Measurements from ENCODE around the gene KDM3A.
"Not testable (repeated sequence)": the region's sequence is repeated elsewhere in the genome, so short reads cannot be mapped to it uniquely, and the experiment has no call there.

KDM3A gene

DNA sequence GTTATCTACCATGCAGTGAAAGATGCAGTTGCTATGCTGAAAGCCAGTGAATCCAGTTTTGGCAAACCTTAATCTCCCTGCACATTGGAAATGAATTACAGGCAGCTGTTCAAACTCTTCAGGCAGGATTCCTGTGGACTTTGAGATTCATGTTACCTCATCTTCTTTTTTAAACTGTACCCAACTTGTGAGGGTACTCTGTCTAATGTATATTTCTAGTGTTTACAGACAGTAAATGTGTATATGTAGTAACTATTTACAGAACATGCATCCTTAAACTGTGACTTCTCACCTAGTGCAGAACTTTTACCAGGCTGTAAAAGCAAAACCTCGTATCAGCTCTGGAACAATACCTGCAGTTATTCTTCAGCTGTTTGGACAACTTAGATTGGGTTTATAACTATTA lies 50.9 kb downstream of the KDM3A start:
- CTCF ChIA-PET, result interaction anchor here (0.7 kb wide), 1 partner anchor 169 kb away, joined by 3 read pairs; no protein-coding TSS in a partner anchor

DNA sequence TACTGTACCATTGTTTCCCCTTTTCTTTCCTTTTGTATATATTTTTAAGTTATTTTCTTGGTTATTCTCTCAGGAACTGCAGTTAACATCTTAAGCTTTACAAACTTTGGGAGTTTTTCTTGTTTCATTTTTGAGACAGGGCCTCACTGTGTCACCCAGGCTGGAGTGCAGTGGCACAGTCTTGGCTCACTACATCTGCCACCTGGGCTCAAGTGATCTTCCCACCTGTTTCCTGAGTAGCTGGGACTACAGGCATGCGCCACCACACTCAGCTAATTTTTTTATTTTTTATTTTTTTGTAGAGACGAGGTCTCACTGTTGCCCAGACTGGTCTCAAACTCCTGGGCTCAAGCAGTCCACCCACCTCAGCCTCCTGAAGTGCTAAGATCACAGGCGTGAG lies 55.2 kb downstream of the KDM3A start:
- H3K4me3 ChIP-seq (ENCODE audit: low read depth, low read length); POLR2A ChIA-PET; H3K27ac ChIP-seq (ENCODE audit: extremely low read depth, low read depth, low read length); H3K9me3 ChIP-seq (ENCODE audit: control insufficient read depth, insufficient read depth, low read depth, low read length); H3K4me1 ChIP-seq (ENCODE audit: control insufficient read depth, insufficient read depth, low read length); CTCF ChIA-PET: not testable (repeated sequence)
- peaks cover 50 to 76% of the 10 kb centered on the region in 2 experiments for H3K36me3 ChIP-seq (ENCODE audit: control insufficient read depth in 2 of 2, insufficient read depth in 1 of 2, low read length in 2 of 2)

More for the DNA sequence above, 50.9 kb downstream of the KDM3A start:
- Histone ChIP-seq H3K9me3 (ENCODE audit: control insufficient read depth, insufficient read depth, low read depth, low read length) (no peaks in the 10 kb centered on the region; the same call in 1 of the 2 replicates), H3K27ac (ENCODE audit: extremely low read depth, low read depth, low read length) (no peak overlapping the region), H3K36me3 (ENCODE audit: control insufficient read depth in 2 of 2, insufficient read depth in 1 of 2, low read length in 2 of 2) (peaks cover 60 to 77% of the 10 kb centered on the region in 2 experiments), H3K4me3 (ENCODE audit: low read depth, low read length) (no peak overlapping the region), H3K4me1 (ENCODE audit: control insufficient read depth, insufficient read depth, low read length) (no peaks in the 10 kb centered on the region)
- TF ChIP-seq, protein P1, sequence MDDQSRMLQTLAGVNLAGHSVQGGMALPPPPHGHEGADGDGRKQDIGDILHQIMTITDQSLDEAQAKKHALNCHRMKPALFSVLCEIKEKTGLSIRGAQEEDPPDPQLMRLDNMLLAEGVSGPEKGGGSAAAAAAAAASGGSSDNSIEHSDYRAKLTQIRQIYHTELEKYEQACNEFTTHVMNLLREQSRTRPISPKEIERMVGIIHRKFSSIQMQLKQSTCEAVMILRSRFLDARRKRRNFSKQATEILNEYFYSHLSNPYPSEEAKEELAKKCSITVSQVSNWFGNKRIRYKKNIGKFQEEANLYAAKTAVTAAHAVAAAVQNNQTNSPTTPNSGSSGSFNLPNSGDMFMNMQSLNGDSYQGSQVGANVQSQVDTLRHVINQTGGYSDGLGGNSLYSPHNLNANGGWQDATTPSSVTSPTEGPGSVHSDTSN (CRISPR knock-in tag; IDR thresholded peaks at IDR 0.05), result no peak
- TF ChIP-seq ZBTB21 (tag by site-specific recombination; IDR thresholded peaks at IDR 0.05) (no peak), ZNF549 (tag by site-specific recombination; IDR thresholded peaks at IDR 0.05) (no peak), ZNF664 (tag by site-specific recombination; IDR thresholded peaks at IDR 0.05) (no peak), ZNF416 (tag by site-specific recombination; IDR thresholded peaks at IDR 0.05) (no peak)
- POLR2A ChIA-PET, result no interaction called here

DNA sequence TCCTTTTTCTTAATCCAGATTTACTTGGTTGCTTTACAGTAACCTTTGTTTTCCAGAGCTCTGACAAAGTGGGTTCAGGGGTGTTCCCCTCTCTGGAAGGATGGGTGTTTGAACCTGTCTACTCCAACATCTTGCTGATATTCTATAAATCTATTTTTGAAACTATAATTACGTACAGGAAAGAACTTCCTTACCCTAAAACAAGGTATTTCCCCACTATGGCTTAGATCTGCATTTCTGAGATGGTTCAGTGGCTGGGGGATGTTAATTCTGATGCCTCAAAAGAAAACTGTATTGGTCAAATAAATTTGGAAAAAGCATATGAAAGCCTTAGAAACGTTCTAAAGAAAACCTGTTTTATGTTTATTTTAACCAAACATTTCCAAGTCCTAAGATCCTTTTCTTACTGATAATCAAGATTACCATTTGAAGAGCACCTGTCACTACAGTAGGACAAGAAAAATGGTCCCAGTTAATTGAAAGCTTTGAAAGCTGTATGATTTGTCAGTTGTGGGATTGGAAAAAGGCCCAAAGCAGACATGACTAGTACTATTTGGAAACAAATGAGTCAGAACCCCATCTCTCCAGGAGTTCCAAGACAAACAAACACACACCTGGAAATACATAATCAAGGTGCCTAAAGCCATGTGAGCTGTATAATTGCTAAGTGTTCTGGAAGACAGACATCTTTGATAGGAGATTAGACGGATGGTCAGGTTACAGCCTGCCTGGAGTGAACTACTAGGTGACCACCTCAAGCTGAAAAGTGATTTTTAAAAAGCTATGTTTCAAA lies 57.5 kb downstream of the KDM3A start:
- Histone ChIP-seq H3K9me3 (ENCODE audit: control insufficient read depth, insufficient read depth, low read depth, low read length) (no peaks in the 10 kb centered on the region; the same call in 1 of the 2 replicates), H3K4me3 (ENCODE audit: low read depth, low read length) (no peak overlapping the region), H3K4me1 (ENCODE audit: control insufficient read depth, insufficient read depth, low read length) (no peaks in the 10 kb centered on the region), H3K27ac (ENCODE audit: extremely low read depth, low read depth, low read length) (no peak overlapping the region), H3K36me3 (ENCODE audit: control insufficient read depth in 2 of 2, insufficient read depth in 1 of 2, low read length in 2 of 2) (peaks cover 38 to 71% of the 10 kb centered on the region in 2 experiments)
- TF ChIP-seq ZNF202 (tag by site-specific recombination; IDR thresholded peaks at IDR 0.05; ENCODE audit: borderline replicate concordance), result no peak
- no peak for TF ChIP-seq ZNF239 (tag by site-specific recombination; IDR thresholded peaks at IDR 0.05)
- TF ChIP-seq ZNF658 (tag by site-specific recombination; IDR thresholded peaks at IDR 0.05), result no peak
- TF ChIP-seq, protein P2, sequence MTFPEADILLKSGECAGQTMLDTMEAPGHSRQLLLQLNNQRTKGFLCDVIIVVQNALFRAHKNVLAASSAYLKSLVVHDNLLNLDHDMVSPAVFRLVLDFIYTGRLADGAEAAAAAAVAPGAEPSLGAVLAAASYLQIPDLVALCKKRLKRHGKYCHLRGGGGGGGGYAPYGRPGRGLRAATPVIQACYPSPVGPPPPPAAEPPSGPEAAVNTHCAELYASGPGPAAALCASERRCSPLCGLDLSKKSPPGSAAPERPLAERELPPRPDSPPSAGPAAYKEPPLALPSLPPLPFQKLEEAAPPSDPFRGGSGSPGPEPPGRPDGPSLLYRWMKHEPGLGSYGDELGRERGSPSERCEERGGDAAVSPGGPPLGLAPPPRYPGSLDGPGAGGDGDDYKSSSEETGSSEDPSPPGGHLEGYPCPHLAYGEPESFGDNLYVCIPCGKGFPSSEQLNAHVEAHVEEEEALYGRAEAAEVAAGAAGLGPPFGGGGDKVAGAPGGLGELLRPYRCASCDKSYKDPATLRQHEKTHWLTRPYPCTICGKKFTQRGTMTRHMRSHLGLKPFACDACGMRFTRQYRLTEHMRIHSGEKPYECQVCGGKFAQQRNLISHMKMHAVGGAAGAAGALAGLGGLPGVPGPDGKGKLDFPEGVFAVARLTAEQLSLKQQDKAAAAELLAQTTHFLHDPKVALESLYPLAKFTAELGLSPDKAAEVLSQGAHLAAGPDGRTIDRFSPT (tag by site-specific recombination; IDR thresholded peaks at IDR 0.05), result no peak
- TF ChIP-seq ZNF571 (tag by site-specific recombination; IDR thresholded peaks at IDR 0.05), result no peak
- TF ChIP-seq, protein P3, sequence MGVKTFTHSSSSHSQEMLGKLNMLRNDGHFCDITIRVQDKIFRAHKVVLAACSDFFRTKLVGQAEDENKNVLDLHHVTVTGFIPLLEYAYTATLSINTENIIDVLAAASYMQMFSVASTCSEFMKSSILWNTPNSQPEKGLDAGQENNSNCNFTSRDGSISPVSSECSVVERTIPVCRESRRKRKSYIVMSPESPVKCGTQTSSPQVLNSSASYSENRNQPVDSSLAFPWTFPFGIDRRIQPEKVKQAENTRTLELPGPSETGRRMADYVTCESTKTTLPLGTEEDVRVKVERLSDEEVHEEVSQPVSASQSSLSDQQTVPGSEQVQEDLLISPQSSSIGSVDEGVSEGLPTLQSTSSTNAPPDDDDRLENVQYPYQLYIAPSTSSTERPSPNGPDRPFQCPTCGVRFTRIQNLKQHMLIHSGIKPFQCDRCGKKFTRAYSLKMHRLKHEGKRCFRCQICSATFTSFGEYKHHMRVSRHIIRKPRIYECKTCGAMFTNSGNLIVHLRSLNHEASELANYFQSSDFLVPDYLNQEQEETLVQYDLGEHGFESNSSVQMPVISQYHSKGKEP (tag by site-specific recombination; IDR thresholded peaks at IDR 0.05), result no peak
- no peak for TF ChIP-seq ZFP3 (tag by site-specific recombination; IDR thresholded peaks at IDR 0.05; ENCODE audit: low read depth)
- TF ChIP-seq IKZF3 (tag by site-specific recombination; IDR thresholded peaks at IDR 0.05), result no peak
- TF ChIP-seq ZNF560 (tag by site-specific recombination; IDR thresholded peaks at IDR 0.05; ENCODE audit: borderline replicate concordance), result no peak
- TF ChIP-seq, protein P4, sequence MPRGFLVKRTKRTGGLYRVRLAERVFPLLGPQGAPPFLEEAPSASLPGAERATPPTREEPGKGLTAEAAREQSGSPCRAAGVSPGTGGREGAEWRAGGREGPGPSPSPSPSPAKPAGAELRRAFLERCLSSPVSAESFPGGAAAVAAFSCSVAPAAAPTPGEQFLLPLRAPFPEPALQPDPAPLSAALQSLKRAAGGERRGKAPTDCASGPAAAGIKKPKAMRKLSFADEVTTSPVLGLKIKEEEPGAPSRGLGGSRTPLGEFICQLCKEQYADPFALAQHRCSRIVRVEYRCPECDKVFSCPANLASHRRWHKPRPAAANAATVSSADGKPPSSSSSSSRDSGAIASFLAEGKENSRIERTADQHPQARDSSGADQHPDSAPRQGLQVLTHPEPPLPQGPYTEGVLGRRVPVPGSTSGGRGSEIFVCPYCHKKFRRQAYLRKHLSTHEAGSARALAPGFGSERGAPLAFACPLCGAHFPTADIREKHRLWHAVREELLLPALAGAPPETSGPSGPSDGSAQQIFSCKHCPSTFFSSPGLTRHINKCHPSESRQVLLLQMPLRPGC (tag by site-specific recombination; IDR thresholded peaks at IDR 0.05), result no peak
- no peak for TF ChIP-seq ZNF473 (tag by site-specific recombination; IDR thresholded peaks at IDR 0.05)
- no peak for TF ChIP-seq GLIS2 (tag by site-specific recombination; IDR thresholded peaks at IDR 0.05)
- TF ChIP-seq ZNF311 (tag by site-specific recombination; IDR thresholded peaks at IDR 0.05; ENCODE audit: borderline replicate concordance), result no peak
- TF ChIP-seq, protein P5, sequence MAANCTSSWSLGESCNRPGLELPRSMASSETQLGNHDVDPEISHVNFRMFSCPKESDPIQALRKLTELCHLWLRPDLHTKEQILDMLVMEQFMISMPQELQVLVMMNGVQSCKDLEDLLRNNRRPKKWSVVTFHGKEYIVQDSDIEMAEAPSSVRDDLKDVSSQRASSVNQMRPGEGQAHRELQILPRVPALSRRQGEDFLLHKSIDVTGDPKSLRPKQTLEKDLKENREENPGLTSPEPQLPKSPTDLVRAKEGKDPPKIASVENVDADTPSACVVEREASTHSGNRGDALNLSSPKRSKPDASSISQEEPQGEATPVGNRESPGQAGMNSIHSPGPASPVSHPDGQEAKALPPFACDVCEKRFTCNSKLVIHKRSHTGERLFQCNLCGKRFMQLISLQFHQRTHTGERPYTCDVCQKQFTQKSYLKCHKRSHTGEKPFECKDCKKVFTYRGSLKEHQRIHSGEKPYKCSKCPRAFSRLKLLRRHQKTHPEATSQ (tag by site-specific recombination; IDR thresholded peaks at IDR 0.05), result no peak
- TF ChIP-seq ZNF48 (tag by site-specific recombination; IDR thresholded peaks at IDR 0.05), result no peak
- CTCF ChIA-PET, result no interaction called here
- POLR2A ChIA-PET, result no interaction called here

All from HEK293 (cell line).